ENCODE data around the gene TXNL4A.

DNA sequence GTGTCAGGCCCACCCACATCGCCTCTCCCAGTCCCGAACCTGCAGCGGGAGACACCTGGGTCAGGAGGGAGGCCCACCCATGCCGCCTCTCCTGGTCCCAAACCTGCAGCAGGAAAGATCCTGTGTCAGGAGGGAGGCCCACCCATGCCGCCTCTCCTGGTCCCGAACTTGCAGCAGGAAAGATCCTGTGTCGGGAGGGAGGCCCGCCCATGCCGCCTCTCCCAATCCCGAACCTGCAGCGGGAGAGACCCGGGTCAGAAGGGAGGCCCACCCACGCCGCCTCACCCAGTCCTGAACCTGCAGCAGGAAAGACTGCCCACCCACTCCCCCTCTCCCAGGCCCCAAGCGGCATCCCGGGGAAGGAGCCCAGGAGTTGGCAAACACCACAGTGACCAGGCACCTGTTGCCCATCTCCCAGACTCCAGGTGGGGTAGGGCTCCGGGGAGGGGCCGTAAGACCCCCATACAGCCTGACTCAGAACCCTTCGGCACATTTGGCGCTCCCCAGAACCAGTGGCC is 44.7 kb downstream of the TXNL4A start:
- TF ChIP-seq, protein P1, sequence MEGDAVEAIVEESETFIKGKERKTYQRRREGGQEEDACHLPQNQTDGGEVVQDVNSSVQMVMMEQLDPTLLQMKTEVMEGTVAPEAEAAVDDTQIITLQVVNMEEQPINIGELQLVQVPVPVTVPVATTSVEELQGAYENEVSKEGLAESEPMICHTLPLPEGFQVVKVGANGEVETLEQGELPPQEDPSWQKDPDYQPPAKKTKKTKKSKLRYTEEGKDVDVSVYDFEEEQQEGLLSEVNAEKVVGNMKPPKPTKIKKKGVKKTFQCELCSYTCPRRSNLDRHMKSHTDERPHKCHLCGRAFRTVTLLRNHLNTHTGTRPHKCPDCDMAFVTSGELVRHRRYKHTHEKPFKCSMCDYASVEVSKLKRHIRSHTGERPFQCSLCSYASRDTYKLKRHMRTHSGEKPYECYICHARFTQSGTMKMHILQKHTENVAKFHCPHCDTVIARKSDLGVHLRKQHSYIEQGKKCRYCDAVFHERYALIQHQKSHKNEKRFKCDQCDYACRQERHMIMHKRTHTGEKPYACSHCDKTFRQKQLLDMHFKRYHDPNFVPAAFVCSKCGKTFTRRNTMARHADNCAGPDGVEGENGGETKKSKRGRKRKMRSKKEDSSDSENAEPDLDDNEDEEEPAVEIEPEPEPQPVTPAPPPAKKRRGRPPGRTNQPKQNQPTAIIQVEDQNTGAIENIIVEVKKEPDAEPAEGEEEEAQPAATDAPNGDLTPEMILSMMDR (IDR thresholded peaks at IDR 0.05) = no peak
- no peak for TF ChIP-seq POLR2A (IDR thresholded peaks at IDR 0.05)

Measured in testis (tissue), 2 donors.